ENCODE data around the gene PSMA6.

GRCh38 chr14:35261774-35262173, 30.4 kb upstream of the PSMA6 start:
- TF ChIP-seq CTCF (IDR thresholded peaks at IDR 0.05; ENCODE audit: low read depth, low read length, poor library complexity, severe bottlenecking) (no peak), EZH2phosphoT487 (IDR thresholded peaks at IDR 0.05; ENCODE audit: borderline replicate concordance, low read length) (no peak)

Measured in DOHH2 (cell line).